Neural cell (in vitro differentiated cells): ENCODE data around the gene ZBTB7C. TPM values are rescaled to one million over a fixed set of nuclear protein-coding genes. Genes with fewer than 3 reads are reported as not detected.

Experiments
- H2AFZ ChIP-seq: fragments of 200-600, 300-800 bp; sonication (generic), shearing (Covaris generic); 2 replicates; pipeline ENCODE4 v1.6.0; 2014; ENCODE audit warnings: low read depth, mild to moderate bottlenecking, antibody characterized with exemption, low read length, moderate library complexity
- H3F3A ChIP-seq: fragments of 200-600 bp; shearing (Covaris generic); 2 replicates; pipeline ENCODE4 v1.6.1; 2016; ENCODE audit warnings: mild to moderate bottlenecking, moderate library complexity, mixed read lengths, antibody characterized with exemption, low read length; ENCODE audit not compliant: insufficient read depth, poor library complexity, severe bottlenecking
- H3K27ac ChIP-seq: fragments of 200-600, 300-800 bp; sonication (generic), shearing (Covaris generic); 2 replicates; pipeline ENCODE4 v1.5.1; 2014; ENCODE audit warnings: mild to moderate bottlenecking, low read length, moderate library complexity
- H3K27me3 ChIP-seq: fragments of 300-800, 200-600 bp; sonication (generic), shearing (Covaris generic); 2 replicates; pipeline ENCODE4 v1.6.0; 2014; ENCODE audit warnings: mild to moderate bottlenecking, low read depth, low read length, moderate library complexity; ENCODE audit not compliant: insufficient read depth
- H3K36me3 ChIP-seq: fragments of 300-800, 200-600 bp; sonication (generic), shearing (Covaris generic); 2 replicates; pipeline ENCODE4 v1.5.1; 2014; ENCODE audit warnings: mild to moderate bottlenecking, antibody characterized with exemption, low read length, moderate library complexity; ENCODE audit not compliant: insufficient read depth
- H3K4me2 ChIP-seq: fragments of 300-800, 200-600 bp; sonication (generic), shearing (Covaris generic); 2 replicates; pipeline ENCODE4 v1.6.0; 2014; ENCODE audit warnings: mild to moderate bottlenecking, low read length
- H3K4me3 ChIP-seq: fragments of 300-800, 200-600 bp; sonication (generic), shearing (Covaris generic); 2 replicates; pipeline ENCODE4 v1.5.1; 2014; ENCODE audit warnings: mild to moderate bottlenecking, low read length, moderate library complexity
- H3K79me2 ChIP-seq: fragments of 200-600 bp; shearing (Covaris generic); replicated peaks from 2 replicates; pipeline ENCODE4 v1.6.0; 2014; ENCODE audit warnings: mild to moderate bottlenecking, low read length, moderate library complexity; ENCODE audit not compliant: insufficient read depth
- H3K9ac ChIP-seq: fragments of 300-800, 200-600 bp; sonication (generic), shearing (Covaris generic); 2 replicates; pipeline ENCODE4 v1.6.1; 2016; ENCODE audit warnings: mild to moderate bottlenecking, low read length, mixed read lengths
- H3K9me2 ChIP-seq: fragments of 200-600 bp; shearing (Covaris generic); 2 replicates; pipeline ENCODE4 v1.6.1; 2016; ENCODE audit warnings: mild to moderate bottlenecking, low read length, mixed read lengths; ENCODE audit not compliant: insufficient read depth
- H3K9me3 ChIP-seq: fragments of 200-600, 300-800 bp; sonication (generic), shearing (Covaris generic); 2 replicates; pipeline ENCODE4 v1.6.1; 2016; ENCODE audit warnings: mild to moderate bottlenecking, mixed run types, low read length, moderate library complexity, mixed read lengths
- H4K20me1 ChIP-seq: fragments of 200-600 bp; shearing (Covaris generic); 2 replicates; pipeline ENCODE4 v1.6.1; 2016; ENCODE audit warnings: mild to moderate bottlenecking, mixed run types; ENCODE audit not compliant: insufficient read depth
- CTCF ChIP-seq: fragments of 450-650 bp; IDR thresholded peaks from 2 replicates; pipeline ENCODE4 v1.5.1; 2014; ENCODE audit warnings: antibody characterized with exemption, mild to moderate bottlenecking, moderate library complexity; ENCODE audit not compliant: poor library complexity, severe bottlenecking
- EP300 ChIP-seq: fragments of 450-650 bp; conservative IDR thresholded peaks from 2 replicates; pipeline ENCODE4 v1.6.1; 2014; ENCODE audit warnings: antibody characterized with exemption, mild to moderate bottlenecking, moderate library complexity; ENCODE audit not compliant: poor library complexity, severe bottlenecking
- EZH2 ChIP-seq: fragments of 200-600, 300-800 bp; shearing (Covaris generic), sonication (generic); IDR thresholded peaks from 2 replicates; pipeline ENCODE4 v1.6.1; 2014; ENCODE audit warnings: antibody characterized with exemption, low read length, borderline replicate concordance, mild to moderate bottlenecking; ENCODE audit not compliant: insufficient read depth, poor library complexity, severe bottlenecking
- MXI1 ChIP-seq: fragments of 450-650 bp; conservative IDR thresholded peaks from 2 replicates; pipeline ENCODE4 v1.6.1; 2014; ENCODE audit warnings: antibody characterized with exemption, mild to moderate bottlenecking; ENCODE audit not compliant: poor library complexity, severe bottlenecking
- POLR2AphosphoS5 ChIP-seq: IDR thresholded peaks from 2 replicates; pipeline ENCODE4 v1.6.1; 2012
- RAD21 ChIP-seq: fragments of 450-650 bp; conservative IDR thresholded peaks from 2 replicates; pipeline ENCODE4 v1.6.1; 2014; ENCODE audit warnings: antibody characterized with exemption, mild to moderate bottlenecking, moderate library complexity
- REST ChIP-seq: IDR thresholded peaks from 2 replicates; pipeline ENCODE4 v1.6.1; 2012; ENCODE audit warnings: borderline replicate concordance
- SMC3 ChIP-seq: fragments of 450-650 bp; conservative IDR thresholded peaks from 2 replicates; pipeline ENCODE4 v1.6.1; 2014; ENCODE audit warnings: antibody characterized with exemption, mild to moderate bottlenecking, moderate library complexity; ENCODE audit not compliant: poor library complexity
- TAF1 ChIP-seq: IDR thresholded peaks from 2 replicates; pipeline ENCODE4 v1.6.1; 2012; ENCODE audit warnings: low read depth
- polyA plus RNA-seq: library from polyadenylated mRNA; depleted of rRNA; stranded (reverse); fragments of >200 nt; gene quantifications from 2 replicates; pipeline ENCODE4 v1.2.3, GENCODE V29; 2014

ZBTB7C gene
- polyA plus RNA-seq, 1 donor from 2014 or later, result 2.4 TPM

GRCh38 chr18:48084858-48085257 is 324.3 kb downstream of the ZBTB7C start:
- Histone ChIP-seq H3K36me3 (no peaks in the 10 kb centered on the region), H2AFZ (no peak overlapping the region), H3K4me3 (no peak overlapping the region), H3K79me2 (no peaks in the 10 kb centered on the region), H4K20me1 (no peaks in the 10 kb centered on the region), H3K27ac (no peak overlapping the region), H3K9me3 (no peaks in the 10 kb centered on the region), H3K9ac (no peak overlapping the region), H3K9me2 (no peaks in the 10 kb centered on the region), H3K27me3 (no peaks in the 10 kb centered on the region), H3F3A (no peaks in the 10 kb centered on the region), H3K4me2 (no peak overlapping the region)
- TF ChIP-seq MXI1 (no peak), REST (no peak), SMC3 (no peak), POLR2AphosphoS5 (no peak), TAF1 (no peak), CTCF (no peak), EZH2 (no peak), EP300 (no peak), RAD21 (no peak)

GRCh38 chr18:48084041-48084757 is 325.0 kb downstream of the ZBTB7C start:
- no peak overlapping the region for H3K4me2 ChIP-seq
- no peak overlapping the region for H3K27ac ChIP-seq
- no peaks in the 10 kb centered on the region for H3K27me3 ChIP-seq
- H2AFZ ChIP-seq, result no peak overlapping the region
- TF ChIP-seq RAD21, result no peak
- no peak for TF ChIP-seq MXI1
- TF ChIP-seq EZH2, result no peak
- no peak overlapping the region for H3K9ac ChIP-seq
- no peaks in the 10 kb centered on the region for H3K9me3 ChIP-seq
- H3K79me2 ChIP-seq, result no peaks in the 10 kb centered on the region
- no peaks in the 10 kb centered on the region for H3K36me3 ChIP-seq
- no peak overlapping the region for H3K4me3 ChIP-seq
- no peaks in the 10 kb centered on the region for H4K20me1 ChIP-seq
- H3K9me2 ChIP-seq, result no peaks in the 10 kb centered on the region
- no peaks in the 10 kb centered on the region for H3F3A ChIP-seq
